ENCODE results near the gene ZCCHC14. TPM values are rescaled to one million over a fixed set of nuclear protein-coding genes. Genes with fewer than 3 reads are reported as not detected.

ZCCHC14 gene
- total RNA-seq, 2 experiments from 2014 or later, result 16.4 to 18.3 TPM

DNA sequence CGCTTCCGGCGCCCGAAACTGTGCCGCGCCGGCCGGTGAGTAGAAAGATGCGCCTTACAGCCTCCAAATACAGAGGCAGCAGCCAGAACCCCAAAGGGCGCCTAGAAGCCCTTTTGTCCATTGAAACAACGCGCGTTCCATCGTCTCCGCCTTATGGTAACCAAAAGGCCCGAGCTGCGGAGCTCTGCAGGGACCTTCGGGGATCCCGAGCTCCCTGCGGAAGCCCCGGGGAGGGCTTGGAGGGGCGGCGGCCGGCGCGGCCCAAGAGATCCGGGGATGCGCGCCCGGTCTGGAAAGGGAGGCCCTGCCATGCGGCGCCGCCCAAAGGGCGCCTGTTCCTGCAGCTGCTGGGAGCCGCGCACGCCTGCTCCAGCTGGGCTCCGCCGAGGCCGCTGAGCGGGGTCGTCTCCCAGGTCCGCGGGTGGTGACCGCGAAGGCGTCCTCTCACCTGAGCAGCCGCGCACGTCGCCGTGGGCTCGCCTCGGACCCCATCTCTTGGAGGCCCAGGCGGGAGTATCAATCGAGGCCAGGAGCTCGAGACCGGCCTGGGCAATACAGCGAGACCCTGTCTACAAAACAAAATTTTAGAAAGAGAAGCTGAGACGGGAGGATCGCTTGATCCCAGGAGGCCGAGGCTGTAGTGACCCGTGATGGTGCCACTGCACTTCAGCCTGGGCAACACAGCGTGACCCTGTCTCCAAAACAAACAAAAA, 108.5 kb downstream of the ZCCHC14 start:
- Mint-ChIP-seq H3K9me3 (no peaks in the 10 kb centered on the region), H3K27ac (peak overlapping the region; percentile 100), H3K27me3 (peaks cover 4% of the 10 kb centered on the region), H3K36me3 (ENCODE audit: low read depth) (peaks cover 20% of the 10 kb centered on the region), H3K4me3 (peak overlapping the region; percentile 96), H3K4me1 (ENCODE audit: low read depth) (peaks cover 68% of the 10 kb centered on the region)
- TF ChIP-seq, protein P1, sequence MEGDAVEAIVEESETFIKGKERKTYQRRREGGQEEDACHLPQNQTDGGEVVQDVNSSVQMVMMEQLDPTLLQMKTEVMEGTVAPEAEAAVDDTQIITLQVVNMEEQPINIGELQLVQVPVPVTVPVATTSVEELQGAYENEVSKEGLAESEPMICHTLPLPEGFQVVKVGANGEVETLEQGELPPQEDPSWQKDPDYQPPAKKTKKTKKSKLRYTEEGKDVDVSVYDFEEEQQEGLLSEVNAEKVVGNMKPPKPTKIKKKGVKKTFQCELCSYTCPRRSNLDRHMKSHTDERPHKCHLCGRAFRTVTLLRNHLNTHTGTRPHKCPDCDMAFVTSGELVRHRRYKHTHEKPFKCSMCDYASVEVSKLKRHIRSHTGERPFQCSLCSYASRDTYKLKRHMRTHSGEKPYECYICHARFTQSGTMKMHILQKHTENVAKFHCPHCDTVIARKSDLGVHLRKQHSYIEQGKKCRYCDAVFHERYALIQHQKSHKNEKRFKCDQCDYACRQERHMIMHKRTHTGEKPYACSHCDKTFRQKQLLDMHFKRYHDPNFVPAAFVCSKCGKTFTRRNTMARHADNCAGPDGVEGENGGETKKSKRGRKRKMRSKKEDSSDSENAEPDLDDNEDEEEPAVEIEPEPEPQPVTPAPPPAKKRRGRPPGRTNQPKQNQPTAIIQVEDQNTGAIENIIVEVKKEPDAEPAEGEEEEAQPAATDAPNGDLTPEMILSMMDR (IDR thresholded peaks at IDR 0.05), result no peak
- no peaks in the 10 kb centered on the region for H3K27me3 ChIP-seq (ENCODE audit: control insufficient read depth in 1 of 2, insufficient read depth in 2 of 2, low read length in 2 of 2)
- DNase-seq, result peak in 1 of 14 experiments; percentile 13
- ChIA-PET POLR2A (interaction anchor here (0.7 to 4.2 kb wide), 18 partner anchors 9 to 1149 kb away, joined by 3 to 99 read pairs (median 5); partner anchors contain the start of genes BANP, C16orf95, KLHDC4 and MAP1LC3B), CTCF (interaction anchor here (1.2 to 3.5 kb wide), 3 partner anchors 10 to 394 kb away, joined by 3 to 36 read pairs (median 11); partner anchors contain the start of gene C16orf95)
- H3K27ac ChIP-seq (ENCODE audit: low read depth in 1 of 2, low read length in 2 of 2), result peak overlapping the region; percentile 67 to 72
- H3K4me3 ChIP-seq (ENCODE audit: low read length), result peak overlapping the region; percentile 83
- intact Hi-C loops (cut with DNase I, micrococcal nuclease), result loop anchor here in 1 of 2 experiments (10.0 kb wide), 2 partner anchors 480 to 1070 kb away; partner anchors contain the start of genes SLC7A5 and ZFPM1
- no peak for ATAC-seq (ENCODE audit: poor library complexity)
- no peaks in the 10 kb centered on the region for H3K36me3 ChIP-seq (ENCODE audit: insufficient read depth, low read length)
- H3K4me1 ChIP-seq (ENCODE audit: insufficient read depth, low read length), result peaks cover 70% of the 10 kb centered on the region
- H3K9me3 ChIP-seq (ENCODE audit: control insufficient read depth in 1 of 2, insufficient read depth in 1 of 2, low read length in 2 of 2), result no peaks in the 10 kb centered on the region

DNA sequence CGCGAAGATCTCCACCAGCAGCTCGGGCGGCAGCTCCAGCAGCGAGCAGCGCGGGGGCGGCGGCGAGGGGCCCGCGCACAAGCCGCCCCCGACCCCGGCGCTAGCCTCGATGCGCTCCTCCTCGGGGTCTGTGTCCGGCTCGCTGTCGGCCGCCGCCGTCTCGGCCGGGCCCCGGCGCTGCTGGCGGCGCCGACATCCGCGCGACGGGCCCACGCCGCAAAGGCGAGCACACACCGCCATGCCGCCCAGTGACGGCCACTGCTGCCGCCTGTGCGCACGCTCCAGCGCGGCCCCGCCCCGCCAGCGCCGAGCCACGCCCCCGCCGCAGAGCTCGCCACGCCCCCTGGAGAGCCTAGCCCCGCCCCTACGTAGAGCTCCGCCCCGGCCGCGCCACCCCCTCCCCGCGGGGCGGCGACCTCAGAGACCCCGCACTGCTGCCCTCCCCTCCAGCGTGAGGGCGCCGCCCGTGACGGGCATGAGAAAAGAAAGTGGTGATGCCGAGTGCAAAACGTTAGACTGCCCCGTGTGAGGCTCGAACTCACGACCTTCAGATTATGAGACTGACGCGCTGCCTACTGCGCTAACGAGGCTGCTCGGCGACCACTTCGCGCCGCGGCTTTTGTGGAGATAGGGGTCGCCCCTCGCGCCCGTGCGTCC, 109.2 kb downstream of the ZCCHC14 start, which contains the start of gene FBXO31:
Gene FBXO31, minus strand, starts transcription at position 272 of the 657 bp plus-strand sequence. Its CDS starts 32 bp downstream, at position 240.
- H3K27me3 Mint-ChIP-seq, result peaks cover 4% of the 10 kb centered on the region
- peak; percentile 82 to 95 (median 88) for DNase-seq
- peaks cover 65% of the 10 kb centered on the region for H3K4me1 Mint-ChIP-seq (ENCODE audit: low read depth)
- no peaks in the 10 kb centered on the region for H3K9me3 Mint-ChIP-seq
- H3K36me3 Mint-ChIP-seq (ENCODE audit: low read depth), result peaks cover 20% of the 10 kb centered on the region
- Histone ChIP-seq H3K27me3 (ENCODE audit: control insufficient read depth in 1 of 2, insufficient read depth in 2 of 2, low read length in 2 of 2) (no peaks in the 10 kb centered on the region), H3K36me3 (ENCODE audit: insufficient read depth, low read length) (peaks cover 4% of the 10 kb centered on the region), H3K4me3 (ENCODE audit: low read length) (peak within 1 kb of the TSS; percentile 83), H3K27ac (ENCODE audit: low read depth in 1 of 2, low read length in 2 of 2) (peak within 1 kb of the TSS; percentile 67 to 72), H3K4me1 (ENCODE audit: insufficient read depth, low read length) (peaks cover 71% of the 10 kb centered on the region), H3K9me3 (ENCODE audit: control insufficient read depth in 1 of 2, insufficient read depth in 1 of 2, low read length in 2 of 2) (no peaks in the 10 kb centered on the region)
- ChIA-PET CTCF (interaction anchor here (0.8 to 3.5 kb wide), 4 partner anchors 11 to 395 kb away, joined by 3 to 36 read pairs (median 7); partner anchors contain the start of gene C16orf95), POLR2A (interaction anchor here (0.6 to 4.2 kb wide), 18 partner anchors 9 to 573 kb away, joined by 3 to 99 read pairs (median 5); partner anchors contain the start of genes BANP, C16orf95, KLHDC4 and MAP1LC3B)
- intact Hi-C loops (cut with DNase I, micrococcal nuclease), result loop anchor here (1.0 to 10.0 kb wide), 3 partner anchors 9 to 1071 kb away; partner anchors contain the start of genes MAP1LC3B (in 1 of the 2), SLC7A5 (in 1 of the 2) and ZFPM1 (in 1 of the 2)
- ATAC-seq (ENCODE audit: poor library complexity), result peak; percentile 62
- H3K4me3 Mint-ChIP-seq, result peak within 1 kb of the TSS; percentile 96
- H3K27ac Mint-ChIP-seq, result peak within 1 kb of the TSS; percentile 100
- TF ChIP-seq, protein P1 (IDR thresholded peaks at IDR 0.05), result no peak

Data from CD4-positive, alpha-beta T cell (primary cell).